Thymus (tissue), 11 donors: ENCODE measurements around the gene HHAT. TPM values are rescaled to one million over a fixed set of nuclear protein-coding genes. Genes with fewer than 3 reads are reported as not detected.
A peak's percentile ranks its signal among the peaks of the same experiment; 100 is the strongest.

Source experiments
- DNase-seq, 9 donors: peaks; one replicate each; pipeline ENCODE4 v3.0.0-alpha.2; 2013; ENCODE audit warnings: low spot score in 9 of 9, low read depth in 6 of 9, missing footprints in 1 of 9
- H3K27ac ChIP-seq, 2 donors: one replicate each; pipeline ENCODE4 v1.5.1; 2013; ENCODE audit warnings: control low read depth in 1 of 2, low read depth in 1 of 2, low read length in 1 of 2, mild to moderate bottlenecking in 1 of 2, moderate library complexity in 1 of 2
- H3K27me3 ChIP-seq, 2 donors: one replicate each; pipeline ENCODE4 v1.5.1; 2013; ENCODE audit warnings: low read length in 1 of 2; ENCODE audit not compliant: control insufficient read depth in 2 of 2, insufficient read depth in 1 of 2
- H3K36me3 ChIP-seq, 2 donors: one replicate each; pipeline ENCODE4 v1.5.1; 2013; ENCODE audit warnings: low read length in 1 of 2, mild to moderate bottlenecking in 1 of 2, moderate library complexity in 1 of 2; ENCODE audit not compliant: control insufficient read depth in 2 of 2, insufficient read depth in 2 of 2
- H3K4me1 ChIP-seq, 2 donors: one replicate each; pipeline ENCODE4 v1.5.1; 2013; ENCODE audit warnings: low read length in 2 of 2; ENCODE audit not compliant: control insufficient read depth in 2 of 2, insufficient read depth in 2 of 2
- H3K4me3 ChIP-seq, 2 donors: one replicate each; pipeline ENCODE4 v1.5.1; 2013; ENCODE audit warnings: low read length in 2 of 2, control low read depth in 1 of 2, mild to moderate bottlenecking in 1 of 2
- H3K9me3 ChIP-seq, 2 donors: one replicate each; pipeline ENCODE4 v1.5.1; 2013; ENCODE audit warnings: low read length in 1 of 2, mild to moderate bottlenecking in 1 of 2; ENCODE audit not compliant: control insufficient read depth in 2 of 2, insufficient read depth in 1 of 2
- WGBS: extraction: QIAGEN DNeasy Blood & Tissue Kit; methylation state at CpG from one replicate; pipeline ENCODE4 v1.1.7; 2013; 5-methylcytosine and 5-hydroxymethylcytosine counted together
- polyA plus RNA-seq: library from polyadenylated mRNA; stranded (reverse); fragments of 200-250 nt; gene quantifications from one replicate; pipeline ENCODE4 v1.2.3, GENCODE V29; 2013
- total RNA-seq: library from RNA; stranded (reverse); fragments of 120-200 nt; gene quantifications from one replicate; pipeline ENCODE4 v1.2.4, GENCODE V29; 2013
- donor health status: healthy.

The HHAT gene
- total and polyA plus RNA-seq, 2 donors, result 3.7 to 5.7 TPM

- no peak for DNase-seq
- peaks cover 16 to 32% of the 10 kb centered on the region in 2 donors for H3K4me1 ChIP-seq
- peak overlapping the region; percentile 72 to 88 for H3K4me3 ChIP-seq
- H3K9me3 ChIP-seq, result no peaks in the 10 kb centered on the region
- no peaks in the 10 kb centered on the region for H3K27me3 ChIP-seq
- WGBS, result 35% methylated on average over 19 of the region's 19 CpGs
- no peaks in the 10 kb centered on the region for H3K36me3 ChIP-seq
- H3K27ac ChIP-seq, result peak overlapping the region; percentile 76 to 92
These were observed 513 bp upstream of the HHAT start for GRCh38 chr1:210328032-210328745.

GRCh38 chr1:210330279-210330866 is 1.7 kb downstream of the HHAT start:
- Histone ChIP-seq H3K27ac (no peak overlapping the region), H3K4me1 (peaks cover 23 to 33% of the 10 kb centered on the region in 2 donors), H3K9me3 (no peaks in the 10 kb centered on the region), H3K36me3 (no peaks in the 10 kb centered on the region), H3K4me3 (no peak overlapping the region), H3K27me3 (no peaks in the 10 kb centered on the region)
- DNase-seq, result peak in 1 of 9 donors; percentile 19
- 56% methylated on average over 7 of the region's 7 CpGs for WGBS

DNA sequence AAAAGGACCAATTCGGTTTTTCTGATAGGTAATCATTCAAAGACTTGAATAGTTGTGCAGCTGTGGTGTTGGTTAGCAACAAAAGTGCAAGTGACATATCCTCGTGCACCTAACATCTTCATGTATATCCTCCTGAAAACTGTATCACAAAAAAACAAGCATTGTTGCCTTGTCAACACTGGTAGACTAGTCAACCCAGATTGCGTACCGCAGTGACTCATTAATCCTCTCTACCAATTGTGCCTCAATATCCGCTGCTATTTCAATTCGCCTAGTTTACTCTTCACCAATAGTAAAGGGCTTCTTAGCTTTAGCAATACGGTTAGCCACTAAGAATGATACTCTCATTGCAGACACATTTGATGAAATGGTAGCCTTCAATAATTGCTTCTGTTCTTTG is 3.5 kb downstream of the HHAT start:
- H3K9me3 ChIP-seq, result no peaks in the 10 kb centered on the region
- WGBS, result 94% methylated on average over 7 of the region's 7 CpGs
- peak overlapping the region in 1 of 2 donors; percentile 65 for H3K27ac ChIP-seq

GRCh38 chr1:210332719-210333398 is 4.2 kb downstream of the HHAT start:
- DNase-seq, result peak in 5 of 9 donors; percentile 43 to 79 (median 50)
- Histone ChIP-seq H3K9me3 (no peaks in the 10 kb centered on the region), H3K27ac (peak overlapping the region in 1 of 2 donors; percentile 65), H3K27me3 (no peaks in the 10 kb centered on the region), H3K36me3 (no peaks in the 10 kb centered on the region), H3K4me3 (no peak overlapping the region), H3K4me1 (peaks cover 22 to 33% of the 10 kb centered on the region in 2 donors)
- 3% methylated on average over 4 of the region's 4 CpGs for WGBS

More for the DNA sequence above, 3.5 kb downstream of the HHAT start:
- Histone ChIP-seq H3K27me3 (no peaks in the 10 kb centered on the region), H3K36me3 (no peaks in the 10 kb centered on the region), H3K4me3 (no peak overlapping the region), H3K4me1 (peaks cover 23 to 33% of the 10 kb centered on the region in 2 donors)
- no peak for DNase-seq

DNA sequence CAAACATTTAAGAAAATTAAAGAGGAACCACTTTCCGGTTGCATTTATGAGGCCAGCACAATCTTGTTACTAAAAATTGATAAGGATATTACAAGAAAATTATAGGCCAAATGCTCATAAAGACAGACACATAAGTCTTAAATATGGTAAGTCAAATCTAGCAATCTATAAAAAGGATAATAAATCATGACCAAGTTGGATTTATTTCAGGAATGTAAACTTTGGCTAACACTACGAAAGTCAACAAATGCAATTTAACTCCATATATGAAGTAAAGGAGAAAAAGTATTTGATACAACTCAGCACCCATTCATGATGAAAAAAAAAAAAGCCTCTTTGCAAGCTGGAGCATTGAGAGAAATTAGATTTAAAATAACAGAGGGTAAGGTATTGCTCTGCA is 6.3 kb downstream of the HHAT start:
- Histone ChIP-seq H3K27ac (no peak overlapping the region), H3K27me3 (no peaks in the 10 kb centered on the region), H3K9me3 (no peaks in the 10 kb centered on the region), H3K36me3 (no peaks in the 10 kb centered on the region), H3K4me1 (peaks cover 17 to 18% of the 10 kb centered on the region in 2 donors), H3K4me3 (no peak overlapping the region)
- WGBS, result 97% methylated on average over 2 of the region's 2 CpGs
- DNase-seq, result no peak

- Histone ChIP-seq H3K9me3 (no peaks in the 10 kb centered on the region), H3K4me1 (peaks cover 16 to 17% of the 10 kb centered on the region in 2 donors), H3K27me3 (no peaks in the 10 kb centered on the region), H3K4me3 (no peak overlapping the region), H3K36me3 (no peaks in the 10 kb centered on the region), H3K27ac (no peak overlapping the region)
- WGBS, result 95% methylated on average over 2 of the region's 2 CpGs
- no peak for DNase-seq
These were observed 7.7 kb downstream of the HHAT start for GRCh38 chr1:210336362-210336761.

GRCh38 chr1:210339500-210339899 is 10.8 kb downstream of the HHAT start:
- H3K36me3 ChIP-seq, result no peaks in the 10 kb centered on the region
- WGBS, result 97% methylated on average over 2 of the region's 2 CpGs
- H3K4me3 ChIP-seq, result no peak overlapping the region

DNA sequence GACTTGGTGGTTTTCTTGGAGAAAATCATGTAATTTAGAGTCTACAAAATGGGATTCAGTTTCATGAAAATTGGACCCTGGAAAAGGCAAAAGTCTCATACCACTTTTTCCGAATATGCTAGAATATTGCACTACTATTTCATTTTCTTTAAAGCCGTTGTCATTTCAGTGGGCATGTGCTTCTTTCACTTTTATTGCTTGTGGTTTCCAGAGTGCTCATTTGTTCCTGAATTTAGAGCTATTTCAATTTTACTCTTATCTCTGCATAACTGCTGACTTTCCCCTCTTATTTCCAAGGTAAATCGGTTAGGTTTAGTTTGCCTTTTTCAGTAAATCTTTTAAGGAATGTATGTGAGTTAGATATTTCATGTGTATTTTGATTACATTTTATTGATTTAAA is 11.6 kb downstream of the HHAT start:
- Histone ChIP-seq H3K9me3 (no peaks in the 10 kb centered on the region), H3K4me3 (no peak overlapping the region), H3K27ac (no peak overlapping the region), H3K36me3 (no peaks in the 10 kb centered on the region), H3K27me3 (no peaks in the 10 kb centered on the region), H3K4me1 (peaks cover 0 to 15% of the 10 kb centered on the region in 2 donors)
- DNase-seq, result peak in 1 of 9 donors; percentile 18
- WGBS, result 9% methylated on average over 3 of the region's 3 CpGs

More at GRCh38 chr1:210339500-210339899, 10.8 kb downstream of the HHAT start:
- H3K27me3 ChIP-seq, result no peaks in the 10 kb centered on the region
- DNase-seq, result no peak
- H3K27ac ChIP-seq, result no peak overlapping the region
- no peaks in the 10 kb centered on the region for H3K9me3 ChIP-seq
- H3K4me1 ChIP-seq, result peaks cover 0 to 15% of the 10 kb centered on the region in 2 donors

- Histone ChIP-seq H3K4me3 (no peak overlapping the region), H3K9me3 (no peaks in the 10 kb centered on the region), H3K27ac (no peak overlapping the region), H3K4me1 (peaks cover 0 to 15% of the 10 kb centered on the region in 2 donors), H3K27me3 (no peaks in the 10 kb centered on the region), H3K36me3 (no peaks in the 10 kb centered on the region)
- peak in 2 of 9 donors; percentile 21 to 41 for DNase-seq
- WGBS, result 49% methylated on average over 2 of the region's 2 CpGs
These were observed 12.1 kb downstream of the HHAT start for GRCh38 chr1:210340841-210341240.
